Liver (tissue), 9 donors: ENCODE results near the gene RFT1. TPM values are rescaled to one million over a fixed set of nuclear protein-coding genes. Genes with fewer than 3 reads are reported as not detected.

Source experiments
- DNase-seq: peaks from one replicate; pipeline ENCODE4 v3.0.0-alpha.2; 2017; ENCODE audit warnings: low spot score
- H3K27ac ChIP-seq, 2 donors: one replicate each; pipeline ENCODE4 v1.7.0; 2013; ENCODE audit warnings: inconsistent platforms in 2 of 2, low read length in 2 of 2, control low read depth in 1 of 2, low read depth in 1 of 2, mild to moderate bottlenecking in 1 of 2
- H3K27me3 ChIP-seq, 4 donors: one replicate each; pipeline versions ENCODE4 v1.6.1 to v1.7.0; 2013; ENCODE audit warnings: low read length in 3 of 4, inconsistent platforms in 1 of 4, mild to moderate bottlenecking in 1 of 4, moderate library complexity in 1 of 4; ENCODE audit not compliant: control insufficient read depth in 4 of 4, insufficient read depth in 4 of 4
- H3K36me3 ChIP-seq, 4 donors: one replicate each; pipeline versions ENCODE4 v1.6.1 to v1.7.0; 2013; ENCODE audit warnings: low read length in 3 of 4, mild to moderate bottlenecking in 3 of 4, low read depth in 1 of 4, moderate library complexity in 1 of 4; ENCODE audit not compliant: control insufficient read depth in 4 of 4, insufficient read depth in 3 of 4
- H3K4me1 ChIP-seq, 4 donors: one replicate each; pipeline versions ENCODE4 v1.6.1 to v1.7.0; 2013; ENCODE audit warnings: low read length in 3 of 4, mild to moderate bottlenecking in 3 of 4, moderate library complexity in 1 of 4; ENCODE audit not compliant: control insufficient read depth in 4 of 4, insufficient read depth in 4 of 4
- H3K4me3 ChIP-seq, 3 donors: one replicate each; pipeline versions ENCODE4 v1.6.1 to v1.7.0; 2013; ENCODE audit warnings: low read length in 3 of 3, control low read depth in 1 of 3, low read depth in 1 of 3, mild to moderate bottlenecking in 1 of 3
- H3K9ac ChIP-seq, 2 donors: one replicate each; pipeline ENCODE4 v1.7.0; 2013; ENCODE audit warnings: low read length in 2 of 2, mild to moderate bottlenecking in 2 of 2, moderate library complexity in 2 of 2, control low read depth in 1 of 2, low read depth in 1 of 2
- H3K9me3 ChIP-seq, 4 donors: one replicate each; pipeline versions ENCODE4 v1.6.1 to v1.7.0; 2013; ENCODE audit warnings: low read length in 3 of 4; ENCODE audit not compliant: control insufficient read depth in 4 of 4
- EGR1 ChIP-seq, 2 donors: IDR thresholded peaks; 2 replicates each; pipeline ENCODE4 v1.6.1; 2016 to 2018; ENCODE audit warnings: antibody characterized with exemption in 2 of 2, low read depth in 2 of 2
- FOXA1 ChIP-seq: IDR thresholded peaks from 2 replicates; pipeline ENCODE4 v1.6.1; 2016; ENCODE audit warnings: antibody characterized with exemption
- GABPA ChIP-seq, 2 donors: IDR thresholded peaks in 1 of 2; conservative IDR thresholded peaks in 1 of 2; 2 replicates each; pipeline ENCODE4 v1.6.1; 2016; ENCODE audit warnings: antibody characterized with exemption in 2 of 2, mild to moderate bottlenecking in 1 of 2, moderate library complexity in 1 of 2
- HNF4A ChIP-seq, 2 donors: conservative IDR thresholded peaks; 2 replicates each; pipeline ENCODE4 v1.6.1; 2016; ENCODE audit warnings: antibody characterized with exemption in 2 of 2, mild to moderate bottlenecking in 2 of 2
- HNF4G ChIP-seq: IDR thresholded peaks from 2 replicates; pipeline ENCODE4 v1.6.1; 2016; ENCODE audit warnings: antibody characterized with exemption
- JUND ChIP-seq, 2 donors: IDR thresholded peaks; 2 replicates each; pipeline ENCODE4 v1.6.1; 2016; ENCODE audit warnings: antibody characterized with exemption in 2 of 2
- NR2F2 ChIP-seq: IDR thresholded peaks from 2 replicates; pipeline ENCODE4 v1.6.1; 2016; ENCODE audit warnings: antibody characterized with exemption
- RAD21 ChIP-seq, 2 donors: IDR thresholded peaks; 2 replicates each; pipeline ENCODE4 v1.6.1; 2016; ENCODE audit warnings: antibody characterized with exemption in 2 of 2, mild to moderate bottlenecking in 2 of 2
- RXRA ChIP-seq, 2 donors: IDR thresholded peaks; 2 replicates each; pipeline ENCODE4 v1.6.1; 2017 to 2018; ENCODE audit warnings: antibody characterized with exemption in 2 of 2, mild to moderate bottlenecking in 1 of 2
- SP1 ChIP-seq: IDR thresholded peaks from 2 replicates; pipeline ENCODE4 v1.6.1; 2018; ENCODE audit warnings: antibody characterized with exemption, mild to moderate bottlenecking
- TAF1 ChIP-seq: conservative IDR thresholded peaks from 2 replicates; pipeline ENCODE4 v1.6.1; 2016; ENCODE audit warnings: antibody characterized with exemption, mild to moderate bottlenecking
- YY1 ChIP-seq: IDR thresholded peaks from 2 replicates; pipeline ENCODE4 v1.6.1; 2016; ENCODE audit warnings: antibody characterized with exemption, mild to moderate bottlenecking
- WGBS: extraction: QIAGEN DNeasy Blood & Tissue Kit; methylation state at CpG from one replicate; pipeline ENCODE4 v1.1.7; 2013; 5-methylcytosine and 5-hydroxymethylcytosine counted together
- polyA plus RNA-seq, 2 donors: library from polyadenylated mRNA; stranded (reverse) in 1 of 2; unstranded in 1 of 2; fragments of 200-250 nt in 1 of 2; fragments of >200 nt in 1 of 2; fragmentation: Nextera tagmentation in 1 of 2; extraction: Ambion mirVana in 1 of 2; gene quantifications; one replicate each; pipeline versions ENCODE4 v1.2.1 to v1.2.3, GENCODE V29; 2013 to 2015
- total RNA-seq, 2 donors: library from RNA; depleted of rRNA; stranded (reverse); fragments of >200 nt; gene quantifications; one replicate each; pipeline ENCODE4 v1.2.3, GENCODE V29; 2014
- TF ChIP-seq, protein P1 (sequence below): IDR thresholded peaks from 2 replicates; pipeline ENCODE4 v1.6.1; 2016; ENCODE audit warnings: antibody characterized with exemption, mild to moderate bottlenecking
- TF ChIP-seq, protein P2 (sequence below): IDR thresholded peaks from 2 replicates; pipeline ENCODE4 v1.6.1; 2016; ENCODE audit warnings: antibody characterized with exemption
- TF ChIP-seq, protein P3 (sequence below): IDR thresholded peaks from 2 replicates; pipeline ENCODE4 v1.6.1; 2016; ENCODE audit warnings: antibody characterized with exemption
- TF ChIP-seq, protein P4 (sequence below): fragments of 150-350 bp; IDR thresholded peaks from 2 replicates; pipeline ENCODE4 v1.5.1; 2017; ENCODE audit warnings: improper control_type of control experiment, low read depth, low read length; ENCODE audit not compliant: missing input control
- donor health status: healthy.
- donor health status: healthy.
- donor health status: healthy.
- donor health status: healthy.
- donor health status: healthy.

Gene RFT1
- total and polyA plus RNA-seq, 4 donors = 8.0 to 12.6 (median 11.8) TPM

DNA sequence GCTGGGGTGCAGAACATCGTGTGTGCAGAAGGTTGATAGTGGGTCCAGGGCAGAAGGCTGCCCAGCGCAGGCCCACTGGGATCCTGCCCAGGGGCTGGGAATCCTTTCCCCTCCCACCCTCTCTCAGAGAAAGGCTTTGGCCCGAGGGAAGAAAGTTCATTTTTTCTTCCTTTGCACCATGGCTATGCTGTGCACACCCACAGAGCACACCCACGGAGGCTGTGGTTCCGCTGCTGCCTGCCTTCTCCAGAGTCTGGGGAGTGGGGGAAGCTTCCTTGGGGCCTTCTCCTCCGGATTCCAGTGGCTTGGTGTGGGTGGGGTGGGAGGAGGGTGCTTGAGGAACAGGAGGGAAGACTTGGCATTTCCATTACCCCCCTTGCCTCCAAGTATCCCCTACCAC is 23.7 kb upstream of the RFT1 start:
- no peak overlapping the region for H3K27ac ChIP-seq
- peaks cover 12 to 47% (median 32%) of the 10 kb centered on the region in 4 donors for H3K4me1 ChIP-seq
- no peak overlapping the region for H3K9ac ChIP-seq
- H3K4me3 ChIP-seq = no peak overlapping the region
- DNase-seq = no peak
- H3K36me3 ChIP-seq = no peaks in the 10 kb centered on the region
- no peaks in the 10 kb centered on the region for H3K27me3 ChIP-seq
- no peaks in the 10 kb centered on the region for H3K9me3 ChIP-seq
- WGBS = 84% methylated on average over 6 of the region's 6 CpGs
- TF ChIP-seq, protein P1, sequence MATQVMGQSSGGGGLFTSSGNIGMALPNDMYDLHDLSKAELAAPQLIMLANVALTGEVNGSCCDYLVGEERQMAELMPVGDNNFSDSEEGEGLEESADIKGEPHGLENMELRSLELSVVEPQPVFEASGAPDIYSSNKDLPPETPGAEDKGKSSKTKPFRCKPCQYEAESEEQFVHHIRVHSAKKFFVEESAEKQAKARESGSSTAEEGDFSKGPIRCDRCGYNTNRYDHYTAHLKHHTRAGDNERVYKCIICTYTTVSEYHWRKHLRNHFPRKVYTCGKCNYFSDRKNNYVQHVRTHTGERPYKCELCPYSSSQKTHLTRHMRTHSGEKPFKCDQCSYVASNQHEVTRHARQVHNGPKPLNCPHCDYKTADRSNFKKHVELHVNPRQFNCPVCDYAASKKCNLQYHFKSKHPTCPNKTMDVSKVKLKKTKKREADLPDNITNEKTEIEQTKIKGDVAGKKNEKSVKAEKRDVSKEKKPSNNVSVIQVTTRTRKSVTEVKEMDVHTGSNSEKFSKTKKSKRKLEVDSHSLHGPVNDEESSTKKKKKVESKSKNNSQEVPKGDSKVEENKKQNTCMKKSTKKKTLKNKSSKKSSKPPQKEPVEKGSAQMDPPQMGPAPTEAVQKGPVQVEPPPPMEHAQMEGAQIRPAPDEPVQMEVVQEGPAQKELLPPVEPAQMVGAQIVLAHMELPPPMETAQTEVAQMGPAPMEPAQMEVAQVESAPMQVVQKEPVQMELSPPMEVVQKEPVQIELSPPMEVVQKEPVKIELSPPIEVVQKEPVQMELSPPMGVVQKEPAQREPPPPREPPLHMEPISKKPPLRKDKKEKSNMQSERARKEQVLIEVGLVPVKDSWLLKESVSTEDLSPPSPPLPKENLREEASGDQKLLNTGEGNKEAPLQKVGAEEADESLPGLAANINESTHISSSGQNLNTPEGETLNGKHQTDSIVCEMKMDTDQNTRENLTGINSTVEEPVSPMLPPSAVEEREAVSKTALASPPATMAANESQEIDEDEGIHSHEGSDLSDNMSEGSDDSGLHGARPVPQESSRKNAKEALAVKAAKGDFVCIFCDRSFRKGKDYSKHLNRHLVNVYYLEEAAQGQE = no peak
- TF ChIP-seq, protein P2, sequence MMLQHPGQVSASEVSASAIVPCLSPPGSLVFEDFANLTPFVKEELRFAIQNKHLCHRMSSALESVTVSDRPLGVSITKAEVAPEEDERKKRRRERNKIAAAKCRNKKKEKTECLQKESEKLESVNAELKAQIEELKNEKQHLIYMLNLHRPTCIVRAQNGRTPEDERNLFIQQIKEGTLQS = no peak
- TF ChIP-seq RAD21 (IDR thresholded peaks at IDR 0.05) = no peak
- TF ChIP-seq GABPA (IDR thresholded peaks at IDR 0.05 in 1 of 2, conservative IDR thresholded peaks at IDR 0.05 in 1 of 2) = no peak
- TF ChIP-seq, protein P3, sequence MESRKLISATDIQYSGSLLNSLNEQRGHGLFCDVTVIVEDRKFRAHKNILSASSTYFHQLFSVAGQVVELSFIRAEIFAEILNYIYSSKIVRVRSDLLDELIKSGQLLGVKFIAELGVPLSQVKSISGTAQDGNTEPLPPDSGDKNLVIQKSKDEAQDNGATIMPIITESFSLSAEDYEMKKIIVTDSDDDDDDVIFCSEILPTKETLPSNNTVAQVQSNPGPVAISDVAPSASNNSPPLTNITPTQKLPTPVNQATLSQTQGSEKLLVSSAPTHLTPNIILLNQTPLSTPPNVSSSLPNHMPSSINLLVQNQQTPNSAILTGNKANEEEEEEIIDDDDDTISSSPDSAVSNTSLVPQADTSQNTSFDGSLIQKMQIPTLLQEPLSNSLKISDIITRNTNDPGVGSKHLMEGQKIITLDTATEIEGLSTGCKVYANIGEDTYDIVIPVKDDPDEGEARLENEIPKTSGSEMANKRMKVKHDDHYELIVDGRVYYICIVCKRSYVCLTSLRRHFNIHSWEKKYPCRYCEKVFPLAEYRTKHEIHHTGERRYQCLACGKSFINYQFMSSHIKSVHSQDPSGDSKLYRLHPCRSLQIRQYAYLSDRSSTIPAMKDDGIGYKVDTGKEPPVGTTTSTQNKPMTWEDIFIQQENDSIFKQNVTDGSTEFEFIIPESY = no peak
- no peak for TF ChIP-seq HNF4A (conservative IDR thresholded peaks at IDR 0.05)
- TF ChIP-seq TAF1 = no peak
- no peak for TF ChIP-seq JUND (IDR thresholded peaks at IDR 0.05)
- TF ChIP-seq NR2F2 = no peak
- no peak for TF ChIP-seq RXRA (IDR thresholded peaks at IDR 0.05)
- TF ChIP-seq YY1 = no peak
- TF ChIP-seq, protein P4, sequence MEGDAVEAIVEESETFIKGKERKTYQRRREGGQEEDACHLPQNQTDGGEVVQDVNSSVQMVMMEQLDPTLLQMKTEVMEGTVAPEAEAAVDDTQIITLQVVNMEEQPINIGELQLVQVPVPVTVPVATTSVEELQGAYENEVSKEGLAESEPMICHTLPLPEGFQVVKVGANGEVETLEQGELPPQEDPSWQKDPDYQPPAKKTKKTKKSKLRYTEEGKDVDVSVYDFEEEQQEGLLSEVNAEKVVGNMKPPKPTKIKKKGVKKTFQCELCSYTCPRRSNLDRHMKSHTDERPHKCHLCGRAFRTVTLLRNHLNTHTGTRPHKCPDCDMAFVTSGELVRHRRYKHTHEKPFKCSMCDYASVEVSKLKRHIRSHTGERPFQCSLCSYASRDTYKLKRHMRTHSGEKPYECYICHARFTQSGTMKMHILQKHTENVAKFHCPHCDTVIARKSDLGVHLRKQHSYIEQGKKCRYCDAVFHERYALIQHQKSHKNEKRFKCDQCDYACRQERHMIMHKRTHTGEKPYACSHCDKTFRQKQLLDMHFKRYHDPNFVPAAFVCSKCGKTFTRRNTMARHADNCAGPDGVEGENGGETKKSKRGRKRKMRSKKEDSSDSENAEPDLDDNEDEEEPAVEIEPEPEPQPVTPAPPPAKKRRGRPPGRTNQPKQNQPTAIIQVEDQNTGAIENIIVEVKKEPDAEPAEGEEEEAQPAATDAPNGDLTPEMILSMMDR = no peak
- TF ChIP-seq EGR1 (IDR thresholded peaks at IDR 0.05; ENCODE audit: low read depth in 2 of 2) = no peak
- no peak for TF ChIP-seq SP1
- no peak for TF ChIP-seq HNF4G
- TF ChIP-seq FOXA1 = no peak

DNA sequence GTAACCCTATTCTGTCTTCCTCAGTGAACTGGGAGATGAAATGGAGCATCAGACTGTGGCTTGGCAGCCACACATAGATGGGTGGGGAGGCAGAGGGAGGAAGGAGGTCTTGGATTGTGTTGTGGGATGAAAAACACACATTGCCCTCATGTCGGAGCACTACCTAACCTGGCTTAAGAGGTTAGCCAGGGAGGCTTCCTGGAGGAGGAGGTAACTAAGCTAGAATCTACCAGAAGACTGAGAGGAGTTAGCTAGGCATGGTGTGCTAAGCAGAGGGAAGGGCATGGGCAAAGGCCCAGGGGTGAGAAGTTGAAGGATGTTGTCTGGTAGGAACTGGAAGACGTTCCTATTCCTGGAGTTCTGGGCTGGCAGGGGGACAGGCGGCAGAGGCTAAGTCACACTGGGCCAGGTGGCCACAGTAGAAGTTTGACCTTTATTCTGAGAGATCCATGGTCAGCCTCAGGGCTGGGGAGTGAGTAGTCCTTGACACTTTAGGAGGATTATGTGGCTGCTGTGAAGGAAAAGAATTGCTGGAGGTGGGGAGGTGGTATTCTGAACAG is 23.1 kb upstream of the RFT1 start:
- Histone ChIP-seq H3K27ac (no peak overlapping the region), H3K27me3 (no peaks in the 10 kb centered on the region), H3K9me3 (no peaks in the 10 kb centered on the region), H3K36me3 (no peaks in the 10 kb centered on the region), H3K4me1 (peaks cover 12 to 41% (median 26%) of the 10 kb centered on the region in 4 donors), H3K4me3 (no peak overlapping the region), H3K9ac (no peak overlapping the region)
- 83% methylated on average over 3 of the region's 3 CpGs for WGBS
- TF ChIP-seq, protein P4 = no peak
- DNase-seq = no peak
